IMR-90 (cell line): ENCODE results near the gene ACIN1. TPM values are rescaled to one million over a fixed set of nuclear protein-coding genes. Genes with fewer than 3 reads are reported as not detected.

Source experiments
- ATAC-seq: fragments of 200-7000 bp; cut with Tn5 transposase; 2 replicates; pipeline ENCODE4 v1.9.1; 2020; ENCODE audit warnings: low read depth, mild to moderate bottlenecking, moderate library complexity
- BruUV-seq: library from RNA; stranded (reverse); fragments of 400-500 nt; replicated peaks from 2 replicates; lab custom pipeline; 2021; lab: Mats Ljungman, UMichigan
- CTCF ChIA-PET: fragments of 300-600 bp; formaldehyde crosslinking; extraction: SDS; loops from one replicate; lab custom pipeline; 2021; ENCODE audit warnings: antibody characterized with exemption; lab: Yijun Ruan, JAX
- POLR2A ChIA-PET: fragments of 300-600 bp; sonication (Branson Sonifier 250); formaldehyde crosslinking; loops from one replicate; lab custom pipeline; 2022; ENCODE audit warnings: antibody characterized with exemption; ENCODE audit not compliant: unreplicated experiment; lab: Charles Lee
- DNase-seq: peaks from one replicate; pipeline ENCODE4 v3.0.0; 2013
- H2AFZ ChIP-seq: replicated peaks from 2 replicates; pipeline ENCODE3; 2013; ENCODE audit warnings: low read length, mild to moderate bottlenecking; ENCODE audit not compliant: poor library complexity
- H2AK5ac ChIP-seq: 2 replicates; pipeline ENCODE4 v1.6.1; 2013; ENCODE audit warnings: low read depth, low read length, inconsistent platforms
- H2AK9ac ChIP-seq: replicated peaks from 2 replicates; pipeline ENCODE3; 2013; ENCODE audit warnings: mild to moderate bottlenecking, low read depth, low read length, moderate library complexity; ENCODE audit not compliant: poor library complexity
- H2BK120ac ChIP-seq: 2 replicates; pipeline ENCODE4 v1.6.1; 2013; ENCODE audit warnings: low read depth, low read length, inconsistent platforms
- H2BK15ac ChIP-seq: 3 replicates; pipeline ENCODE4 v1.6.1; 2013; ENCODE audit warnings: low read depth, low read length, inconsistent platforms
- H2BK20ac ChIP-seq: 2 replicates; pipeline ENCODE4 v1.6.1; 2013; ENCODE audit warnings: low read depth, mild to moderate bottlenecking, inconsistent platforms, low read length, moderate library complexity
- H2BK5ac ChIP-seq: 2 replicates; pipeline ENCODE4 v1.6.1; 2013; ENCODE audit warnings: mild to moderate bottlenecking, low read depth, low read length, inconsistent platforms; ENCODE audit not compliant: poor library complexity, severe bottlenecking
- H3K14ac ChIP-seq: replicated peaks from 2 replicates; pipeline ENCODE4 v1.6.1; 2013; ENCODE audit warnings: low read depth, low read length, inconsistent platforms
- H3K18ac ChIP-seq: 2 replicates; pipeline ENCODE4 v1.6.1; 2013; ENCODE audit warnings: low read depth, low read length, control low read depth
- H3K23ac ChIP-seq: 2 replicates; pipeline ENCODE4 v1.6.1; 2013; ENCODE audit warnings: low read depth, low read length, inconsistent platforms
- H3K27ac ChIP-seq: 2 replicates; pipeline ENCODE4 v1.5.1; 2013; ENCODE audit warnings: mild to moderate bottlenecking, control low read depth, low read length; ENCODE audit not compliant: insufficient read depth
- H3K27me3 ChIP-seq: 2 replicates; pipeline ENCODE4 v1.6.1; 2013; ENCODE audit warnings: low read length; ENCODE audit not compliant: control insufficient read depth, insufficient read depth
- H3K36me3 ChIP-seq: 2 replicates; pipeline ENCODE4 v1.6.1; 2013; ENCODE audit warnings: low read length, mixed read lengths; ENCODE audit not compliant: control insufficient read depth, insufficient read depth
- H3K4ac ChIP-seq: 2 replicates; pipeline ENCODE4 v1.6.1; 2013; ENCODE audit warnings: low read depth, low read length, inconsistent platforms
- H3K4me1 ChIP-seq: 2 replicates; pipeline ENCODE4 v1.6.1; 2013; ENCODE audit warnings: low read length, mixed read lengths; ENCODE audit not compliant: control insufficient read depth, insufficient read depth
- H3K4me2 ChIP-seq: 2 replicates; pipeline ENCODE4 v1.6.1; 2013; ENCODE audit warnings: low read depth, mild to moderate bottlenecking, control low read depth, low read length, moderate library complexity
- H3K4me3 ChIP-seq: 2 replicates; pipeline ENCODE4 v1.5.1; 2013; ENCODE audit warnings: low read depth, mild to moderate bottlenecking, control low read depth, low read length, moderate library complexity; ENCODE audit not compliant: insufficient read depth
- H3K56ac ChIP-seq: 2 replicates; pipeline ENCODE4 v1.6.1; 2013; ENCODE audit warnings: low read length, inconsistent platforms; ENCODE audit not compliant: insufficient read depth; ENCODE audit errors: extremely low read depth
- H3K79me1 ChIP-seq, 2 experiments: 2 replicates each; pipeline ENCODE4 v1.6.1; 2013; ENCODE audit warnings: low read length in 2 of 2, inconsistent platforms in 1 of 2, low read depth in 1 of 2
- H3K9ac ChIP-seq: 2 replicates; pipeline ENCODE4 v1.6.1; 2013; ENCODE audit warnings: low read depth, low read length, control low read depth
- H3K9me1 ChIP-seq: 2 replicates; pipeline ENCODE4 v1.6.1; 2013; ENCODE audit warnings: low read length, inconsistent platforms; ENCODE audit not compliant: insufficient read depth
- H3K9me3 ChIP-seq: 2 replicates; pipeline ENCODE4 v1.6.1; 2013; ENCODE audit warnings: low read length; ENCODE audit not compliant: control insufficient read depth, insufficient read depth
- H4K20me1 ChIP-seq: 2 replicates; pipeline ENCODE4 v1.6.1; 2013; ENCODE audit warnings: low read length, inconsistent platforms; ENCODE audit not compliant: insufficient read depth
- H4K5ac ChIP-seq: 2 replicates; pipeline ENCODE4 v1.6.1; 2013; ENCODE audit warnings: mild to moderate bottlenecking, low read depth, low read length, control low read depth
- H4K8ac ChIP-seq, 2 experiments: 2 replicates each; pipeline ENCODE4 v1.6.1; 2013; ENCODE audit warnings: low read depth in 2 of 2, low read length in 2 of 2, control low read depth in 1 of 2, inconsistent platforms in 1 of 2
- H4K91ac ChIP-seq: 2 replicates; pipeline ENCODE4 v1.6.1; 2013; ENCODE audit warnings: low read depth, low read length, inconsistent platforms; ENCODE audit not compliant: insufficient read depth
- BHLHE40 ChIP-seq: fragments of 150-350 bp; IDR thresholded peaks from 2 replicates; pipeline ENCODE4 v1.6.1; 2016; ENCODE audit warnings: mild to moderate bottlenecking, low read depth, low read length
- CTCF ChIP-seq: conservative IDR thresholded peaks from 2 replicates; pipeline ENCODE4 v1.5.1; 2012; ENCODE audit warnings: mild to moderate bottlenecking, low read depth, low read length, improper control_type of control experiment
- ELK1 ChIP-seq: fragments of 150-350 bp; IDR thresholded peaks from 2 replicates; pipeline ENCODE4 v1.6.1; 2016; ENCODE audit warnings: low read depth, mild to moderate bottlenecking, low read length, moderate library complexity, borderline replicate concordance
- MAZ ChIP-seq: IDR thresholded peaks from 2 replicates; pipeline ENCODE4 v1.6.1; 2012; ENCODE audit warnings: low read depth, mild to moderate bottlenecking, low read length, improper control_type of control experiment, moderate library complexity, borderline replicate concordance
- RAD21 ChIP-seq: IDR thresholded peaks from 2 replicates; pipeline ENCODE4 v1.6.1; 2012; ENCODE audit warnings: low read length, improper control_type of control experiment
- RCOR1 ChIP-seq: IDR thresholded peaks from 2 replicates; pipeline ENCODE4 v1.6.1; 2012; ENCODE audit warnings: mild to moderate bottlenecking, low read length, improper control_type of control experiment; ENCODE audit not compliant: insufficient replicate concordance
- RFX5 ChIP-seq: IDR thresholded peaks from 2 replicates; pipeline ENCODE4 v1.8.0; 2012; ENCODE audit warnings: low read depth, mild to moderate bottlenecking, low read length, moderate library complexity
- SMC3 ChIP-seq: fragments of 150-350 bp; IDR thresholded peaks from 2 replicates; pipeline ENCODE4 v1.6.1; 2016; ENCODE audit warnings: low read depth, mild to moderate bottlenecking, antibody characterized with exemption, low read length, moderate library complexity
- WGBS, 2 experiments: methylation state at CpG; one replicate each; pipeline versions ENCODE4 v1.1.5 to v1.1.7; 2013; ENCODE audit warnings: missing lambda C conversion rate in 2 of 2; ENCODE audit not compliant: insufficient read length in 1 of 2; ENCODE audit errors: extremely low coverage in 2 of 2; 5-methylcytosine and 5-hydroxymethylcytosine counted together
- dilution Hi-C: fragments of 300-500 bp; cut with HindIII; formaldehyde crosslinking; loops from one replicate; pipeline ENCODE4 v1.14.3; 2018; ENCODE audit warnings: low sequenced_read_pairs; ENCODE audit not compliant: unreplicated experiment
- in situ Hi-C: fragments of 300-500 bp; cut with MboI; formaldehyde crosslinking; loops from 3 replicates; pipeline ENCODE4 v1.14.3; 2019; ENCODE audit warnings: low sequenced_read_pairs, inconsistent platforms, mixed read lengths
- intact Hi-C: fragments of 100-400 bp; cut with micrococcal nuclease; formaldehyde crosslinking; loops from 2 replicates; pipeline ENCODE4 v1.10.0; 2022
- polyA plus RNA-seq, 3 experiments: library from polyadenylated mRNA; depleted of rRNA; stranded (reverse); fragments of >200 nt; gene quantifications; 2 replicates each; pipeline ENCODE4 v1.2.3, GENCODE V29; 2012; ENCODE audit warnings: low replicate concordance in 1 of 3
- total RNA-seq: library from RNA; depleted of rRNA; stranded (reverse); fragments of >200 nt; gene quantifications from 2 replicates; pipeline ENCODE4 v1.2.3, GENCODE V29; 2012

Gene ACIN1
- total and polyA plus RNA-seq, 2 of the 4 experiments (the other 2 are of a cell fraction) = 73.8 to 185 TPM

- no peak for TF ChIP-seq RAD21
- TF ChIP-seq SMC3 = no peak
These were observed 52.6 kb downstream of the ACIN1 start, which contains the start of gene PSMB11 (continued) for GRCh38 chr14:23042162-23042965.

GRCh38 chr14:23041729-23042128 lies 53.2 kb downstream of the ACIN1 start:
- H3K14ac ChIP-seq = peak overlapping the region; percentile 19; the same call in 1 of the 2 replicates
- H3K36me3 ChIP-seq = no peaks in the 10 kb centered on the region
- TF ChIP-seq RCOR1 = no peak
- no peak for TF ChIP-seq ELK1
- no peak for TF ChIP-seq RFX5
- TF ChIP-seq MAZ = no peak
- no peak for TF ChIP-seq CTCF
- TF ChIP-seq BHLHE40 = no peak
- H3K4me1 ChIP-seq = peaks cover 2% of the 10 kb centered on the region; the same call in 1 of the 2 replicates
- H3K4me2 ChIP-seq = no peak overlapping the region
- ATAC-seq = peak; percentile 71
- no CpG with 5 or more reads among the region's 8 CpGs for WGBS, 2 experiments
- CTCF ChIA-PET = interaction anchor here (1.5 kb wide), 1 partner anchor 16 kb away, joined by 4 read pairs; no protein-coding TSS in a partner anchor
- H3K23ac ChIP-seq = peak overlapping the region; percentile 77
- dilution Hi-C loops = no loop called here
- H2AK5ac ChIP-seq = peak overlapping the region; percentile 70; the same call in 1 of the 2 replicates
- H2BK15ac ChIP-seq = peak overlapping the region; percentile 48; the same call in 1 of the 3 replicates
- no peaks in the 10 kb centered on the region for H3K9me3 ChIP-seq
- no peak overlapping the region for H3K27ac ChIP-seq
- H3K79me1 ChIP-seq = no peaks in the 10 kb centered on the region
- H4K5ac ChIP-seq = no peak overlapping the region; the same call in 1 of the 2 replicates
- peak overlapping the region; percentile 85 for H2BK120ac ChIP-seq
- intact Hi-C loops = no loop called here
- in situ Hi-C loops = no loop called here
- POLR2A ChIA-PET = no interaction called here
- H2AK9ac ChIP-seq = no peak overlapping the region
- peak overlapping the region in 1 of 2 experiments; percentile 69; a peak in 2 of 4 replicates for H4K8ac ChIP-seq
- peaks cover 9% of the 10 kb centered on the region for H3K9me1 ChIP-seq
- no peak overlapping the region for H3K9ac ChIP-seq
- H4K20me1 ChIP-seq = no peaks in the 10 kb centered on the region
- BruUV-seq = no TSS peak
- H2BK5ac ChIP-seq = peak overlapping the region; percentile 80
- H3K27me3 ChIP-seq = no peaks in the 10 kb centered on the region
- peak; percentile 68 for DNase-seq
- peak overlapping the region; percentile 69 for H2BK20ac ChIP-seq
- peak overlapping the region; percentile 75 for H2AFZ ChIP-seq
- no peak overlapping the region for H3K4me3 ChIP-seq
- H3K18ac ChIP-seq = peak overlapping the region; percentile 60; the same call in 1 of the 2 replicates
- H3K56ac ChIP-seq = no peak overlapping the region
- peak overlapping the region; percentile 64 for H4K91ac ChIP-seq
- peak overlapping the region; percentile 82; the same call in 1 of the 2 replicates for H3K4ac ChIP-seq
